HepG2 (cell line): ENCODE data around the gene TEDC2. TPM values are rescaled to one million over a fixed set of nuclear protein-coding genes. Genes with fewer than 3 reads are reported as not detected.

ENCODE experiments used
- ATF7 ChIP-seq, 2 experiments: fragments of 450-650 bp in 1 of 2; sonication (generic) in 1 of 2; formaldehyde crosslinking in 1 of 2; IDR thresholded peaks; 2 replicates each; pipeline versions ENCODE4 v1.4.0 to v1.6.1; 2016 to 2020; ENCODE audit warnings: antibody characterized with exemption in 1 of 2, mild to moderate bottlenecking in 1 of 2, missing genetic modification reagents in 1 of 2
- BRD4 ChIP-seq: sonication (generic); formaldehyde crosslinking; IDR thresholded peaks from 2 replicates; pipeline ENCODE4 v1.4.0; 2020; ENCODE audit warnings: missing genetic modification reagents
- HNRNPUL1 ChIP-seq: fragments of 200-400 bp; formaldehyde crosslinking; IDR thresholded peaks from 2 replicates; pipeline ENCODE4 v1.6.1; 2017; ENCODE audit warnings: low read depth, mild to moderate bottlenecking, low read length, moderate library complexity
- MATR3 ChIP-seq: sonication (generic); formaldehyde crosslinking; IDR thresholded peaks from 2 replicates; pipeline ENCODE4 v1.4.0; 2020; ENCODE audit warnings: missing genetic modification reagents
- SP1 ChIP-seq, 2 experiments: fragments of 450-650 bp in 1 of 2; sonication (generic) in 1 of 2; formaldehyde crosslinking in 1 of 2; IDR thresholded peaks; 2 replicates each; pipeline versions ENCODE4 v1.4.0 to v1.6.1; 2016 to 2020; ENCODE audit warnings: missing genetic modification reagents in 1 of 2
- TBP ChIP-seq: sonication (generic); formaldehyde crosslinking; IDR thresholded peaks from 2 replicates; pipeline ENCODE4 v1.5.0; 2020; ENCODE audit warnings: missing genetic modification reagents
- YY1 ChIP-seq: IDR thresholded peaks from 2 replicates; pipeline ENCODE4 v1.6.1; 2011; ENCODE audit warnings: low read length, low read depth, moderate library complexity, mild to moderate bottlenecking; ENCODE audit not compliant: insufficient read depth, insufficient replicate concordance
- ZFP1 ChIP-seq: IDR thresholded peaks from 2 replicates; pipeline ENCODE4 v1.6.1; 2016
- ZNF230 ChIP-seq: sonication (generic); formaldehyde crosslinking; IDR thresholded peaks from 2 replicates; pipeline ENCODE4 v1.4.0; 2020; ENCODE audit warnings: mild to moderate bottlenecking, missing genetic modification reagents
- ZNF430 ChIP-seq: sonication (generic); formaldehyde crosslinking; IDR thresholded peaks from 2 replicates; pipeline ENCODE4 v1.9.0; 2021; ENCODE audit warnings: mild to moderate bottlenecking, missing genetic modification reagents
- ZNF44 ChIP-seq: sonication (generic); formaldehyde crosslinking; IDR thresholded peaks from 2 replicates; pipeline ENCODE4 v1.5.1; 2020; ENCODE audit warnings: mild to moderate bottlenecking, missing genetic modification reagents
- ZNF564 ChIP-seq: sonication (generic); formaldehyde crosslinking; IDR thresholded peaks from 2 replicates; pipeline ENCODE4 v1.8.1; 2023; ENCODE audit warnings: mild to moderate bottlenecking, missing genetic modification reagents
- ZNF614 ChIP-seq: IDR thresholded peaks from 2 replicates; pipeline ENCODE4 v1.6.1; 2018; ENCODE audit warnings: missing biosample characterization, missing genetic modification reagents, inconsistent platforms, borderline replicate concordance
- polyA plus RNA-seq, 8 experiments: library from polyadenylated mRNA; depleted of rRNA in 3 of 8; stranded (reverse) in 7 of 8; unstranded in 1 of 8; fragments of >200 nt; fragmentation: Illumina TruSeq in 4 of 8; extraction: Trizol in 4 of 8; gene quantifications; 2 replicates each; pipeline versions ENCODE4 v1.2.1 to v1.2.3, GENCODE V29; 2011 to 2016; ENCODE audit warnings: low read depth in 4 of 8, missing spikeins in 1 of 8, mixed read lengths in 1 of 8; ENCODE audit not compliant: insufficient read depth in 1 of 8
- total RNA-seq, 5 experiments: library from RNA; depleted of rRNA; stranded (reverse); fragments of >200 nt; fragmentation: Illumina TruSeq; extraction: Trizol; gene quantifications; 2 replicates each; pipeline ENCODE4 v1.2.3, GENCODE V29; 2016; ENCODE audit warnings: low read depth in 1 of 5
- TF ChIP-seq, protein P1 (sequence below): sonication (generic); formaldehyde crosslinking; IDR thresholded peaks from 2 replicates; pipeline ENCODE4 v1.8.1; 2022; ENCODE audit warnings: low read depth, mild to moderate bottlenecking, missing genetic modification reagents
- TF ChIP-seq, protein P2 (sequence below): fragments of 450-650 bp; IDR thresholded peaks from 2 replicates; pipeline ENCODE4 v1.6.1; 2016
- TF ChIP-seq, protein P3 (sequence below): sonication (generic); formaldehyde crosslinking; IDR thresholded peaks from 2 replicates; pipeline ENCODE4 v1.4.0; 2020; ENCODE audit warnings: missing genetic modification reagents, borderline replicate concordance

Gene TEDC2
- total and polyA plus RNA-seq, 2 of the 13 experiments (the other 11 are each of a cell fraction or from before 2014, with no cell fraction given): 6.2 to 24.4 TPM

DNA sequence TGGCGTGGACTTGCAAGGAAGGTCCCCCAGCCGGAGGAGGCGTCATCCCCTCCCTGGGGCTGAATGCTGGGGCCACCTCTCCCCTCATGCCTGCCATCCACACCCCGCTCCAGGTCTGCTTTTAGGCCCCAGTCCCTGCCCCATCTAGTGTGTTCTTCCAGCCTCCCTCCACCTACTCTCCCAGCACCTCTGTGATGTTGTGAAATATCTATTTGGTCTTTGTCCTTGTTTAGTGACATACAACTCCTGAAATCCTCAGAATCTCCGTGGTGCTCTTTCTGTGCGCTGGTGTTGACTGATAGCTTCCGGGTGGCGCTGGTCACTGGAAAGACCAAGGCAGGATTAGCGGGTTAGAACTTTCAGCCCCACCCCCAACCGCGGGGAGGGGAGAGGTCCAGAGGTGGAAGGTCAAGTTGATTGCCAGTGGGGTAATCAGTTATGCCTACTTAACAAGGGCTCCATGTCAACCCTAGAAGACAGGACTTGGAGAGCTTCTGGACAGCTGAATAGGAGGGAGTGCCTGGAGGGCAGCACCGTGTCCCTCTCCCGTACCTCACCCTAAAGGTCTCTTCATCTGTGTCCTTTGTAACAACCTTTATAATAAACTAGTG, 25.1 kb downstream of the TEDC2 start (continued):
- TF ChIP-seq, protein P1, sequence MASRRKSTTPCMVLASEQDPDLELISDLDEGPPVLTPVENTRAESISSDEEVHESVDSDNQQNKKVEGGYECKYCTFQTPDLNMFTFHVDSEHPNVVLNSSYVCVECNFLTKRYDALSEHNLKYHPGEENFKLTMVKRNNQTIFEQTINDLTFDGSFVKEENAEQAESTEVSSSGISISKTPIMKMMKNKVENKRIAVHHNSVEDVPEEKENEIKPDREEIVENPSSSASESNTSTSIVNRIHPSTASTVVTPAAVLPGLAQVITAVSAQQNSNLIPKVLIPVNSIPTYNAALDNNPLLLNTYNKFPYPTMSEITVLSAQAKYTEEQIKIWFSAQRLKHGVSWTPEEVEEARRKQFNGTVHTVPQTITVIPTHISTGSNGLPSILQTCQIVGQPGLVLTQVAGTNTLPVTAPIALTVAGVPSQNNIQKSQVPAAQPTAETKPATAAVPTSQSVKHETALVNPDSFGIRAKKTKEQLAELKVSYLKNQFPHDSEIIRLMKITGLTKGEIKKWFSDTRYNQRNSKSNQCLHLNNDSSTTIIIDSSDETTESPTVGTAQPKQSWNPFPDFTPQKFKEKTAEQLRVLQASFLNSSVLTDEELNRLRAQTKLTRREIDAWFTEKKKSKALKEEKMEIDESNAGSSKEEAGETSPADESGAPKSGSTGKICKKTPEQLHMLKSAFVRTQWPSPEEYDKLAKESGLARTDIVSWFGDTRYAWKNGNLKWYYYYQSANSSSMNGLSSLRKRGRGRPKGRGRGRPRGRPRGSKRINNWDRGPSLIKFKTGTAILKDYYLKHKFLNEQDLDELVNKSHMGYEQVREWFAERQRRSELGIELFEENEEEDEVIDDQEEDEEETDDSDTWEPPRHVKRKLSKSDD (CRISPR knock-in tag): no peak
- TF ChIP-seq ZFP1 (CRISPR knock-in tag): peak; percentile 33; the same call in 1 of the 2 replicates
- peak; percentile 35 for TF ChIP-seq YY1
- TF ChIP-seq, protein P2, sequence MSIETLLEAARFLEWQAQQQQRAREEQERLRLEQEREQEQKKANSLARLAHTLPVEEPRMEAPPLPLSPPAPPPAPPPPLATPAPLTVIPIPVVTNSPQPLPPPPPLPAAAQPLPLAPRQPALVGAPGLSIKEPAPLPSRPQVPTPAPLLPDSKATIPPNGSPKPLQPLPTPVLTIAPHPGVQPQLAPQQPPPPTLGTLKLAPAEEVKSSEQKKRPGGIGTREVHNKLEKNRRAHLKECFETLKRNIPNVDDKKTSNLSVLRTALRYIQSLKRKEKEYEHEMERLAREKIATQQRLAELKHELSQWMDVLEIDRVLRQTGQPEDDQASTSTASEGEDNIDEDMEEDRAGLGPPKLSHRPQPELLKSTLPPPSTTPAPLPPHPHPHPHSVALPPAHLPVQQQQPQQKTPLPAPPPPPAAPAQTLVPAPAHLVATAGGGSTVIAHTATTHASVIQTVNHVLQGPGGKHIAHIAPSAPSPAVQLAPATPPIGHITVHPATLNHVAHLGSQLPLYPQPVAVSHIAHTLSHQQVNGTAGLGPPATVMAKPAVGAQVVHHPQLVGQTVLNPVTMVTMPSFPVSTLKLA: peak; percentile 44; the same call in 1 of the 2 replicates
- TF ChIP-seq ZNF564: no peak
- TF ChIP-seq, protein P3, sequence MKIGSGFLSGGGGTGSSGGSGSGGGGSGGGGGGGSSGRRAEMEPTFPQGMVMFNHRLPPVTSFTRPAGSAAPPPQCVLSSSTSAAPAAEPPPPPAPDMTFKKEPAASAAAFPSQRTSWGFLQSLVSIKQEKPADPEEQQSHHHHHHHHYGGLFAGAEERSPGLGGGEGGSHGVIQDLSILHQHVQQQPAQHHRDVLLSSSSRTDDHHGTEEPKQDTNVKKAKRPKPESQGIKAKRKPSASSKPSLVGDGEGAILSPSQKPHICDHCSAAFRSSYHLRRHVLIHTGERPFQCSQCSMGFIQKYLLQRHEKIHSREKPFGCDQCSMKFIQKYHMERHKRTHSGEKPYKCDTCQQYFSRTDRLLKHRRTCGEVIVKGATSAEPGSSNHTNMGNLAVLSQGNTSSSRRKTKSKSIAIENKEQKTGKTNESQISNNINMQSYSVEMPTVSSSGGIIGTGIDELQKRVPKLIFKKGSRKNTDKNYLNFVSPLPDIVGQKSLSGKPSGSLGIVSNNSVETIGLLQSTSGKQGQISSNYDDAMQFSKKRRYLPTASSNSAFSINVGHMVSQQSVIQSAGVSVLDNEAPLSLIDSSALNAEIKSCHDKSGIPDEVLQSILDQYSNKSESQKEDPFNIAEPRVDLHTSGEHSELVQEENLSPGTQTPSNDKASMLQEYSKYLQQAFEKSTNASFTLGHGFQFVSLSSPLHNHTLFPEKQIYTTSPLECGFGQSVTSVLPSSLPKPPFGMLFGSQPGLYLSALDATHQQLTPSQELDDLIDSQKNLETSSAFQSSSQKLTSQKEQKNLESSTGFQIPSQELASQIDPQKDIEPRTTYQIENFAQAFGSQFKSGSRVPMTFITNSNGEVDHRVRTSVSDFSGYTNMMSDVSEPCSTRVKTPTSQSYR (CRISPR knock-in tag): peak; percentile 96
- TF ChIP-seq ZNF614 (CRISPR knock-in tag): peak; percentile 65; the same call in 1 of the 2 replicates
- 0 out of 2 replicates have a peak, but pooled peaks have one; percentile 56 for TF ChIP-seq BRD4 (CRISPR knock-in tag)
- TF ChIP-seq HNRNPUL1: no peak
- no peak for TF ChIP-seq SP1 (IDR thresholded peaks at IDR 0.05)
- peak; percentile 31; the same call in 1 of the 2 replicates for TF ChIP-seq SP1 (CRISPR knock-in tag; IDR thresholded peaks at IDR 0.05)
- no peak for TF ChIP-seq MATR3 (CRISPR knock-in tag)
- TF ChIP-seq ATF7 (IDR thresholded peaks at IDR 0.05): no peak
- peak; percentile 30; the same call in 1 of the 2 replicates for TF ChIP-seq ATF7 (CRISPR knock-in tag; IDR thresholded peaks at IDR 0.05)
- TF ChIP-seq TBP (CRISPR knock-in tag): no peak
- no peak for TF ChIP-seq ZNF230
- no peak for TF ChIP-seq ZNF430 (CRISPR knock-in tag)
- TF ChIP-seq ZNF44: no peak
